WTC11 (cell line): ENCODE measurements around the gene KSR1.

Experiments
- ATF2 ChIP-seq: sonication (generic); formaldehyde crosslinking; IDR thresholded peaks from 2 replicates; pipeline ENCODE4 v1.8.1; 2022; ENCODE audit warnings: low read depth, missing genetic modification reagents, borderline replicate concordance
- CTCF ChIP-seq: fragments of 200-600 bp; IDR thresholded peaks from 2 replicates; pipeline ENCODE4 v1.8.0; 2022; ENCODE audit warnings: antibody characterized with exemption
- ETV6 ChIP-seq: sonication (generic); formaldehyde crosslinking; IDR thresholded peaks from 2 replicates; pipeline ENCODE4 v1.8.1; 2022; ENCODE audit warnings: mild to moderate bottlenecking, missing genetic modification reagents
- IRF2 ChIP-seq: sonication (generic); formaldehyde crosslinking; IDR thresholded peaks from 2 replicates; pipeline ENCODE4 v1.8.0; 2022; ENCODE audit warnings: low read depth, missing genetic modification reagents, borderline replicate concordance
- JUN ChIP-seq: sonication (generic); formaldehyde crosslinking; IDR thresholded peaks from 2 replicates; pipeline ENCODE4 v1.8.0; 2023; ENCODE audit warnings: mild to moderate bottlenecking, missing genetic modification reagents
- NFATC4 ChIP-seq: fragments of 250-450 bp; sonication (Bioruptor Pico); IDR thresholded peaks from 2 replicates; pipeline ENCODE4 v1.9.0; 2021; ENCODE audit warnings: mild to moderate bottlenecking
- PRDM15 ChIP-seq: sonication (generic); formaldehyde crosslinking; IDR thresholded peaks from 2 replicates; pipeline ENCODE4 v1.8.0; 2022; ENCODE audit warnings: missing genetic modification reagents
- PREB ChIP-seq: sonication (generic); formaldehyde crosslinking; IDR thresholded peaks from 2 replicates; pipeline ENCODE4 v1.8.1; 2022; ENCODE audit warnings: mild to moderate bottlenecking, missing genetic modification reagents, moderate library complexity, borderline replicate concordance
- RELA ChIP-seq: sonication (generic); formaldehyde crosslinking; IDR thresholded peaks from 2 replicates; pipeline ENCODE4 v1.8.1; 2022; ENCODE audit warnings: missing genetic modification reagents, mild to moderate bottlenecking, borderline replicate concordance
- SP1 ChIP-seq: sonication (generic); formaldehyde crosslinking; conservative IDR thresholded peaks from 2 replicates; pipeline ENCODE4 v1.8.1; 2022; ENCODE audit warnings: missing genetic modification reagents
- TCF7 ChIP-seq: sonication (generic); formaldehyde crosslinking; IDR thresholded peaks from 2 replicates; pipeline ENCODE4 v1.8.0; 2022; ENCODE audit warnings: mild to moderate bottlenecking, low read depth, missing genetic modification reagents, moderate library complexity
- USF1 ChIP-seq: sonication (generic); formaldehyde crosslinking; IDR thresholded peaks from 2 replicates; pipeline ENCODE4 v1.8.0; 2022; ENCODE audit warnings: mild to moderate bottlenecking, missing genetic modification reagents
- ZBTB21 ChIP-seq: sonication (generic); formaldehyde crosslinking; IDR thresholded peaks from 2 replicates; pipeline ENCODE4 v1.8.1; 2023; ENCODE audit warnings: mild to moderate bottlenecking, missing genetic modification reagents, borderline replicate concordance
- ZBTB43 ChIP-seq: sonication (generic); formaldehyde crosslinking; IDR thresholded peaks from 2 replicates; pipeline ENCODE4 v1.8.1; 2023; ENCODE audit warnings: mild to moderate bottlenecking, missing genetic modification reagents

GRCh38 chr17:27660436-27660835 lies 204.2 kb downstream of the KSR1 start:
- no peak for TF ChIP-seq CTCF
- TF ChIP-seq ETV6 (CRISPR knock-in tag), result no peak
- no peak for TF ChIP-seq TCF7 (CRISPR knock-in tag)
- no peak for TF ChIP-seq PREB
- TF ChIP-seq SP1, result no peak
- no peak for TF ChIP-seq PRDM15 (CRISPR knock-in tag)
- no peak for TF ChIP-seq JUN (CRISPR knock-in tag)
- TF ChIP-seq RELA (CRISPR knock-in tag), result no peak
- TF ChIP-seq NFATC4 (CRISPR knock-in tag), result no peak
- no peak for TF ChIP-seq ATF2 (CRISPR knock-in tag)
- no peak for TF ChIP-seq USF1 (CRISPR knock-in tag)
- TF ChIP-seq ZBTB43 (CRISPR knock-in tag), result no peak
- no peak for TF ChIP-seq ZBTB21
- TF ChIP-seq IRF2, result no peak
